ENCODE results near the gene KCNS3.
A peak's percentile ranks its signal among the peaks of the same experiment; 100 is the strongest.

DNA sequence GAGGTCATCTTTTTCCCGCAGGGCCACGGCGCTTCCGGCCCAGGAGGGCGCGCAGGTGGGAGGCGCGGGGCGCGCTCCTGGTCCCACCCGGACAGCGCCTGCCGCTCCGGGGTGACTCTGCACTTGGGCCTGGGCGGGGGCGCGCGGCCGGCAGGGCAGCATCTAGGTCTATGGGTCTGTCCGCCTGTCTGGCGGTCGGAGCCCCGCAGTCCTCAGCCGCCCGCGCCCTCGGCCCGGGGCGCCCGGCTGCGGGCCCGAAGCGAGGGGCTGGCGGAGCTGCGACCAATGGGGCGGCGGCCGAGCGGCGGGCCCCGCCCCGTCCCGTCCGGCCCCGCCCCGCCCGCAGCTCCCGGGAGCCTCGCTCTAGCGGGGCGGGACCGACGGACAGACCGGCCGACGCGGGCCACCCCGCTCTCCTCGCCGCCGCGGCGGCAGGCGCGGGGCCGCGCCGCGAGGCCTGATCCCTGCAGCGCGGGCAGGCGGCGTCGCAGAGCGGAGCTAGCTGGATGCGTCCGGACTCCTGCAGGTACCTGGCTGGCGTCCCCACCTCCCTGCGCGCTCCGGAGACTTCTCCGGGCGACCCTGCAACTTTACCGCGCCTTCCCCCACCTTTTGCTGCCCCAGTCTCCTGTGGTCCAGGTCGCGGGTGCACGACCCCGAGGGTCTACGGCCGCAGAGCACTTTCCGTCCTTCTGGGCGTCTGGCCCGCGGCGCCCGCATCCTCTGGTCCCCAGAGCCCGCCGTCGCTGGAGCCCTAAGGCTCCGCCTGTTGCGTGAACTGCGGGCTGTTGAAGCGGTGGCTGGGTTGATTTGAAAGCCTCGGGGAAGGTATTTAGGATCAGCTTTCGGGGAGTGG, at the start of gene KCNS3:
- TF ChIP-seq, protein P1, sequence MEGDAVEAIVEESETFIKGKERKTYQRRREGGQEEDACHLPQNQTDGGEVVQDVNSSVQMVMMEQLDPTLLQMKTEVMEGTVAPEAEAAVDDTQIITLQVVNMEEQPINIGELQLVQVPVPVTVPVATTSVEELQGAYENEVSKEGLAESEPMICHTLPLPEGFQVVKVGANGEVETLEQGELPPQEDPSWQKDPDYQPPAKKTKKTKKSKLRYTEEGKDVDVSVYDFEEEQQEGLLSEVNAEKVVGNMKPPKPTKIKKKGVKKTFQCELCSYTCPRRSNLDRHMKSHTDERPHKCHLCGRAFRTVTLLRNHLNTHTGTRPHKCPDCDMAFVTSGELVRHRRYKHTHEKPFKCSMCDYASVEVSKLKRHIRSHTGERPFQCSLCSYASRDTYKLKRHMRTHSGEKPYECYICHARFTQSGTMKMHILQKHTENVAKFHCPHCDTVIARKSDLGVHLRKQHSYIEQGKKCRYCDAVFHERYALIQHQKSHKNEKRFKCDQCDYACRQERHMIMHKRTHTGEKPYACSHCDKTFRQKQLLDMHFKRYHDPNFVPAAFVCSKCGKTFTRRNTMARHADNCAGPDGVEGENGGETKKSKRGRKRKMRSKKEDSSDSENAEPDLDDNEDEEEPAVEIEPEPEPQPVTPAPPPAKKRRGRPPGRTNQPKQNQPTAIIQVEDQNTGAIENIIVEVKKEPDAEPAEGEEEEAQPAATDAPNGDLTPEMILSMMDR (IDR thresholded peaks at IDR 0.05) = no peak
- TF ChIP-seq POLR2A (IDR thresholded peaks at IDR 0.05; ENCODE audit: low read depth) = peak; percentile 18
- no peak for TF ChIP-seq EP300 (IDR thresholded peaks at IDR 0.05)
- TF ChIP-seq POLR2AphosphoS5 (IDR thresholded peaks at IDR 0.05) = peak in 1 of 2 donors; percentile 70
